HG02642 (cell line): ENCODE results near the gene EMC1.
"Not testable (repeated sequence)": the region's sequence is repeated elsewhere in the genome, so short reads cannot be mapped to it uniquely, and the experiment has no call there.

Experiments
- ATAC-seq: cut with Tn5 transposase; IDR thresholded peaks from one replicate; pipeline ENCODE4 v1.9.1; 2021; ENCODE audit warnings: mild to moderate bottlenecking; ENCODE audit not compliant: unreplicated experiment, poor library complexity

EMC1 gene

GRCh38 chr1:19251305-19252196, at the start of gene EMC1, which contains the start of gene MRTO4:
Gene EMC1 (minus strand): TSS chr1:19251524. CDS start chr1:19251509, 15 bp downstream.
Gene MRTO4 (plus strand): TSS chr1:19251805. CDS start chr1:19251836, 31 bp downstream.
- peak; percentile 90 for ATAC-seq

- ATAC-seq, result no peak
Observed at GRCh38 chr1:19300211-19300610, 48.9 kb upstream of the EMC1 start.

GRCh38 chr1:19294638-19295037, 43.3 kb upstream of the EMC1 start:
- ATAC-seq, result no peak

- ATAC-seq, result no peak
Observed at GRCh38 chr1:19289244-19289643, 37.9 kb upstream of the EMC1 start.

GRCh38 chr1:19288324-19289241, 37.3 kb upstream of the EMC1 start, which contains the start of gene AKR7A3:
Gene AKR7A3 (minus strand): TSS chr1:19288770. CDS start chr1:19288709, 61 bp downstream.
- not testable (repeated sequence) for ATAC-seq

GRCh38 chr1:19287436-19288185, 36.3 kb upstream of the EMC1 start:
- ATAC-seq, result no peak

GRCh38 chr1:19285807-19286206, 34.5 kb upstream of the EMC1 start:
- not testable (repeated sequence) for ATAC-seq

- not testable (repeated sequence) for ATAC-seq
Observed at GRCh38 chr1:19285366-19285765, 34.0 kb upstream of the EMC1 start.

- ATAC-seq, result no peak
Observed at GRCh38 chr1:19284881-19285280, 33.6 kb upstream of the EMC1 start.

GRCh38 chr1:19283891-19284290, 32.6 kb upstream of the EMC1 start:
- no peak for ATAC-seq

- no peak for ATAC-seq
Observed at GRCh38 chr1:19274636-19275035, 23.3 kb upstream of the EMC1 start.

- not testable (repeated sequence) for ATAC-seq
Observed at GRCh38 chr1:19273844-19274531, 22.7 kb upstream of the EMC1 start.

- ATAC-seq, result no peak
Observed at GRCh38 chr1:19273106-19273843, 22.0 kb upstream of the EMC1 start.

- ATAC-seq, result no peak
Observed at GRCh38 chr1:19272064-19272463, 20.7 kb upstream of the EMC1 start.

GRCh38 chr1:19270343-19270730, 19.0 kb upstream of the EMC1 start:
- not testable (repeated sequence) for ATAC-seq

GRCh38 chr1:19269427-19270342, 18.4 kb upstream of the EMC1 start:
- ATAC-seq, result not testable (repeated sequence)

- ATAC-seq, result no peak
Observed at GRCh38 chr1:19268445-19268844, 17.1 kb upstream of the EMC1 start.

GRCh38 chr1:19262744-19263143, 11.4 kb upstream of the EMC1 start:
- no peak for ATAC-seq
